HL-60/S4 treated with phorbol 12-myristate 13-acetate at 8.2 ng/mL for 4 days and 3 days (cell line): ENCODE data around the gene LRRC4B.
"Not testable (repeated sequence)": the region's sequence is repeated elsewhere in the genome, so short reads cannot be mapped to it uniquely, and the experiment has no call there.

ENCODE experiments used
- in situ Hi-C: fragments of 300-500 bp; cut with MboI; formaldehyde crosslinking; loops from 2 replicates; pipeline ENCODE4 v1.15.0; 2022; ENCODE audit warnings: low sequenced_read_pairs

Gene LRRC4B

GRCh38 chr19:50488389-50489194, 79.6 kb downstream of the LRRC4B start:
- in situ Hi-C loops: no loop called here

- in situ Hi-C loops: no loop called here
Observed at GRCh38 chr19:50486823-50487515, 81.3 kb downstream of the LRRC4B start.

GRCh38 chr19:50485284-50485955, 82.8 kb downstream of the LRRC4B start:
- in situ Hi-C loops: no loop called here

- in situ Hi-C loops: no loop called here
Observed at GRCh38 chr19:50482916-50483315, 85.3 kb downstream of the LRRC4B start.

GRCh38 chr19:50482271-50482855, 85.9 kb downstream of the LRRC4B start:
- in situ Hi-C loops: no loop called here

- in situ Hi-C loops: no loop called here
Observed at GRCh38 chr19:50481351-50482149, 86.7 kb downstream of the LRRC4B start.

- in situ Hi-C loops: no loop called here
Observed at GRCh38 chr19:50480281-50481111, 87.7 kb downstream of the LRRC4B start.

GRCh38 chr19:50479761-50480251, 88.4 kb downstream of the LRRC4B start:
- in situ Hi-C loops: no loop called here

- in situ Hi-C loops: no loop called here
Observed at GRCh38 chr19:50478901-50479715, 89.1 kb downstream of the LRRC4B start.

- in situ Hi-C loops: no loop called here
Observed at GRCh38 chr19:50477751-50478515, 90.3 kb downstream of the LRRC4B start.

- in situ Hi-C loops: no loop called here
Observed at GRCh38 chr19:50476907-50477238, 91.4 kb downstream of the LRRC4B start.

GRCh38 chr19:50476224-50476906, 91.9 kb downstream of the LRRC4B start, which contains the start of the genes EMC10 and GARIN5A:
Gene EMC10 (plus strand): TSS chr19:50476507. CDS start chr19:50476545, 38 bp downstream.
Gene GARIN5A (minus strand): TSS chr19:50476848. CDS start chr19:50476388, 460 bp downstream.
- in situ Hi-C loops: no loop called here

- in situ Hi-C loops: no loop called here
Observed at GRCh38 chr19:50475736-50476223, 92.5 kb downstream of the LRRC4B start.

GRCh38 chr19:50475101-50475568, 93.1 kb downstream of the LRRC4B start:
- in situ Hi-C loops: no loop called here

GRCh38 chr19:50473336-50473735, 94.9 kb downstream of the LRRC4B start:
- in situ Hi-C loops: not testable (repeated sequence)

- in situ Hi-C loops: loop anchor here (10.0 kb wide), 1 partner anchor 104 kb away; the partner anchor contains the start of gene NAPSA
Observed at GRCh38 chr19:50468818-50469217, 99.4 kb downstream of the LRRC4B start.

GRCh38 chr19:50467566-50467965, 100.7 kb downstream of the LRRC4B start:
- in situ Hi-C loops: loop anchor here (10.0 kb wide), 1 partner anchor 103 kb away; the partner anchor contains the start of gene NAPSA
